HG03095 (cell line): ENCODE results near the gene KDM2B.
"Not testable (repeated sequence)": the region's sequence is repeated elsewhere in the genome, so short reads cannot be mapped to it uniquely, and the experiment has no call there.

Source experiments
- ATAC-seq: cut with Tn5 transposase; IDR thresholded peaks from one replicate; pipeline ENCODE4 v1.9.1; 2021; ENCODE audit warnings: moderate library complexity; ENCODE audit not compliant: unreplicated experiment

The KDM2B gene

GRCh38 chr12:121507984-121508383 lies 72.8 kb downstream of the KDM2B start:
- ATAC-seq, result no peak

- no peak for ATAC-seq
These were observed 73.6 kb downstream of the KDM2B start for GRCh38 chr12:121507245-121507644.

- ATAC-seq, result no peak
These were observed 75.3 kb downstream of the KDM2B start for GRCh38 chr12:121505513-121505912.

GRCh38 chr12:121504505-121504904 lies 76.3 kb downstream of the KDM2B start:
- no peak for ATAC-seq

- ATAC-seq, result no peak
These were observed 77.4 kb downstream of the KDM2B start for GRCh38 chr12:121503395-121503794.

GRCh38 chr12:121501946-121502345 lies 78.9 kb downstream of the KDM2B start:
- no peak for ATAC-seq

- ATAC-seq, result no peak
These were observed 80.7 kb downstream of the KDM2B start for GRCh38 chr12:121499929-121500793.

- ATAC-seq, result no peak
These were observed 85.1 kb downstream of the KDM2B start for GRCh38 chr12:121495746-121496145.

GRCh38 chr12:121494093-121494787 lies 86.6 kb downstream of the KDM2B start:
- no peak for ATAC-seq

GRCh38 chr12:121490401-121491281 lies 90.2 kb downstream of the KDM2B start:
- no peak for ATAC-seq

GRCh38 chr12:121489874-121490273 lies 90.9 kb downstream of the KDM2B start:
- no peak for ATAC-seq

- ATAC-seq, result no peak
These were observed 95.9 kb downstream of the KDM2B start for GRCh38 chr12:121484967-121485366.

GRCh38 chr12:121484564-121484963 lies 96.3 kb downstream of the KDM2B start:
- not testable (repeated sequence) for ATAC-seq

- ATAC-seq, result no peak
These were observed 96.9 kb downstream of the KDM2B start for GRCh38 chr12:121483949-121484348.

- no peak for ATAC-seq
These were observed 104.3 kb downstream of the KDM2B start for GRCh38 chr12:121476477-121476876.

GRCh38 chr12:121475279-121475678 lies 105.5 kb downstream of the KDM2B start:
- no peak for ATAC-seq

- ATAC-seq, result no peak
These were observed 108.5 kb downstream of the KDM2B start for GRCh38 chr12:121472150-121472905.

- ATAC-seq, result no peak
These were observed 110.1 kb downstream of the KDM2B start for GRCh38 chr12:121470751-121471150.

- no peak for ATAC-seq
These were observed 112.4 kb downstream of the KDM2B start for GRCh38 chr12:121468499-121468801.

GRCh38 chr12:121467638-121468498 lies 113.0 kb downstream of the KDM2B start:
- peak; percentile 15 for ATAC-seq
